OCI-LY1 (cell line): ENCODE results near the gene TMEM161A.
"Not testable (repeated sequence)": the region's sequence is repeated elsewhere in the genome, so short reads cannot be mapped to it uniquely, and the experiment has no call there.

Experiments
- H2AFZ ChIP-seq: fragments of 200-600 bp; sonication (generic), shearing (Covaris generic); 2 replicates; pipeline ENCODE4 v1.6.0; 2014; ENCODE audit warnings: antibody characterized with exemption, mild to moderate bottlenecking, low read length
- H3F3A ChIP-seq: fragments of 200-600 bp; sonication (generic), shearing (Covaris generic); 2 replicates; pipeline ENCODE4 v1.6.0; 2014; ENCODE audit warnings: mild to moderate bottlenecking, antibody characterized with exemption, low read length, moderate library complexity; ENCODE audit not compliant: insufficient read depth
- H3K27ac ChIP-seq: fragments of 200-600 bp; sonication (generic); 2 replicates; pipeline ENCODE4 v1.5.1; 2014; ENCODE audit warnings: low read length, mixed run types, mild to moderate bottlenecking, low read depth; ENCODE audit not compliant: poor library complexity, severe bottlenecking
- H3K27me3 ChIP-seq: fragments of 200-600 bp; sonication (generic); 2 replicates; pipeline ENCODE4 v1.6.0; 2014; ENCODE audit warnings: antibody characterized with exemption, mild to moderate bottlenecking, low read length, moderate library complexity; ENCODE audit not compliant: insufficient read depth
- H3K36me3 ChIP-seq: fragments of 200-600 bp; sonication (generic); 2 replicates; pipeline ENCODE4 v1.6.1; 2014; ENCODE audit warnings: mild to moderate bottlenecking, antibody characterized with exemption, low read length, moderate library complexity, mixed read lengths; ENCODE audit not compliant: insufficient read depth
- H3K4me1 ChIP-seq: fragments of 200-600 bp; sonication (generic); 2 replicates; pipeline ENCODE4 v1.5.1; 2014; ENCODE audit warnings: mild to moderate bottlenecking, low read length, moderate library complexity; ENCODE audit not compliant: insufficient read depth, severe bottlenecking
- H3K4me2 ChIP-seq: fragments of 200-600 bp; sonication (generic), shearing (Covaris generic); 2 replicates; pipeline ENCODE4 v1.6.1; 2014; ENCODE audit warnings: low read length
- H3K4me3 ChIP-seq: fragments of 200-600 bp; sonication (generic); 2 replicates; pipeline ENCODE4 v1.5.1; 2014; ENCODE audit warnings: low read length, low read depth, mild to moderate bottlenecking, mixed read lengths; ENCODE audit not compliant: poor library complexity, severe bottlenecking
- H3K79me2 ChIP-seq: fragments of 200-600 bp; shearing (Covaris generic); 2 replicates; pipeline ENCODE4 v1.6.1; 2016; ENCODE audit warnings: mixed run types, low read length, mixed read lengths; ENCODE audit not compliant: insufficient read depth
- H3K9ac ChIP-seq: fragments of 200-600 bp; sonication (generic), shearing (Covaris generic); 2 replicates; pipeline ENCODE4 v1.6.1; 2014; ENCODE audit warnings: mild to moderate bottlenecking, low read length, mixed read lengths
- H3K9me2 ChIP-seq: fragments of 200-600 bp; sonication (generic), shearing (Covaris generic); 2 replicates; pipeline ENCODE4 v1.6.1; 2014; ENCODE audit warnings: low read depth, mild to moderate bottlenecking, low read length, mixed read lengths
- H3K9me3 ChIP-seq: fragments of 200-600 bp; shearing (Covaris generic); 2 replicates; pipeline ENCODE4 v1.6.1; 2014; ENCODE audit warnings: low read length, mixed read lengths
- H4K20me1 ChIP-seq: fragments of 200-600 bp; sonication (generic), shearing (Covaris generic); 2 replicates; pipeline ENCODE4 v1.6.0; 2016; ENCODE audit warnings: mild to moderate bottlenecking, low read length; ENCODE audit not compliant: insufficient read depth
- EZH2 ChIP-seq: fragments of 200-600 bp; sonication (generic), shearing (Covaris generic); IDR thresholded peaks from 2 replicates; pipeline ENCODE4 v1.8.0; 2017; ENCODE audit warnings: borderline replicate concordance, mixed run types, mild to moderate bottlenecking, antibody characterized with exemption, low read length, moderate library complexity, mixed read lengths
- TF ChIP-seq, protein P1 (sequence below): fragments of 200-600 bp; sonication (generic), shearing (Covaris generic); IDR thresholded peaks from 2 replicates; pipeline ENCODE4 v1.5.1; 2017; ENCODE audit warnings: mild to moderate bottlenecking, antibody characterized with exemption, low read length, moderate library complexity, mixed read lengths

Gene TMEM161A

DNA sequence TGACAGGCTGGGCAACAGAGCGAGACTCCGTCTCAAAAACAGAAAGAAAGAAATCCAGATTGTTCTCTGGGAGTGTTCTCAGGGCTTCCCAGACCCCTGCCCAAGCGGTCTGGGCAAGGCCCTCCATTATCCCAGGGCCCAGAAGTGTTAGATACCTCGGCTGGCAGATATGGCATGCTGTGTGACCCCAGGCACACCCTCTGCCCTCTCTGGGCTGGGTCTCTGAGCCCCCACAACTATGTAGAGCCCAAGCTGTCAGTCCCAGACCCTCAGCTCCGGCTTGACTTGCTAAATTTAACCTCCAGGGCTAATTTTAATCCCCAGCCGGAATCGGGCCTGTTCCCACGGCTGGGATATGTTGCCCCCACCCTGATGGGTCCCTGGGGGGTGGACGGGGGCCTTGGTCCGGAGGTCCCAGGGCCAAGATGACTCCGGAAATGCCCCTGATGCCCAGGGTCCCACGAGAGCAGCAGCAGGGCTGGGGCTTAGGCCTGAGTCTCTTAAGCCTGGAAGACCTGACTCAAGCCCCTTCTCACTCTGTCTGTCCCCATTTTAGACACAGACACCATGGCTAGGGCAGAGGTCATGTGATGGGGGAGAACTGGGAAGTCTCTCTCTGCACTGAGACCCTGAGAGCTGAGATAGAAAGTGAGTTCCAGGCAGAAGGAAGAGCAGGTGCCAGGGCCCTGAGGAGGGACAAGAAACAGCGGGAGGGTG lies 14.5 kb upstream of the TMEM161A start:
- peak overlapping the region; percentile 8; the same call in 1 of the 2 replicates for H3K9ac ChIP-seq
- H3K27ac ChIP-seq = peak overlapping the region; percentile 97
- peaks cover 69% of the 10 kb centered on the region for H3K4me1 ChIP-seq
- H4K20me1 ChIP-seq = no peaks in the 10 kb centered on the region
- peak overlapping the region; percentile 1; the same call in 1 of the 2 replicates for H3K4me2 ChIP-seq
- no peak overlapping the region for H3K4me3 ChIP-seq
- TF ChIP-seq EZH2 = no peak
- TF ChIP-seq, protein P1, sequence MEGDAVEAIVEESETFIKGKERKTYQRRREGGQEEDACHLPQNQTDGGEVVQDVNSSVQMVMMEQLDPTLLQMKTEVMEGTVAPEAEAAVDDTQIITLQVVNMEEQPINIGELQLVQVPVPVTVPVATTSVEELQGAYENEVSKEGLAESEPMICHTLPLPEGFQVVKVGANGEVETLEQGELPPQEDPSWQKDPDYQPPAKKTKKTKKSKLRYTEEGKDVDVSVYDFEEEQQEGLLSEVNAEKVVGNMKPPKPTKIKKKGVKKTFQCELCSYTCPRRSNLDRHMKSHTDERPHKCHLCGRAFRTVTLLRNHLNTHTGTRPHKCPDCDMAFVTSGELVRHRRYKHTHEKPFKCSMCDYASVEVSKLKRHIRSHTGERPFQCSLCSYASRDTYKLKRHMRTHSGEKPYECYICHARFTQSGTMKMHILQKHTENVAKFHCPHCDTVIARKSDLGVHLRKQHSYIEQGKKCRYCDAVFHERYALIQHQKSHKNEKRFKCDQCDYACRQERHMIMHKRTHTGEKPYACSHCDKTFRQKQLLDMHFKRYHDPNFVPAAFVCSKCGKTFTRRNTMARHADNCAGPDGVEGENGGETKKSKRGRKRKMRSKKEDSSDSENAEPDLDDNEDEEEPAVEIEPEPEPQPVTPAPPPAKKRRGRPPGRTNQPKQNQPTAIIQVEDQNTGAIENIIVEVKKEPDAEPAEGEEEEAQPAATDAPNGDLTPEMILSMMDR = no peak
- no peaks in the 10 kb centered on the region; the same call in 1 of the 2 replicates for H3F3A ChIP-seq
- 0 out of 2 replicates have a peak, but pooled peaks cover 4% of the 10 kb centered on the region for H3K79me2 ChIP-seq
- H2AFZ ChIP-seq = no peak overlapping the region
- no peaks in the 10 kb centered on the region for H3K9me2 ChIP-seq
- H3K27me3 ChIP-seq = no peaks in the 10 kb centered on the region
- H3K36me3 ChIP-seq = peaks cover 26% of the 10 kb centered on the region; the same call in 1 of the 2 replicates
- no peaks in the 10 kb centered on the region for H3K9me3 ChIP-seq

DNA sequence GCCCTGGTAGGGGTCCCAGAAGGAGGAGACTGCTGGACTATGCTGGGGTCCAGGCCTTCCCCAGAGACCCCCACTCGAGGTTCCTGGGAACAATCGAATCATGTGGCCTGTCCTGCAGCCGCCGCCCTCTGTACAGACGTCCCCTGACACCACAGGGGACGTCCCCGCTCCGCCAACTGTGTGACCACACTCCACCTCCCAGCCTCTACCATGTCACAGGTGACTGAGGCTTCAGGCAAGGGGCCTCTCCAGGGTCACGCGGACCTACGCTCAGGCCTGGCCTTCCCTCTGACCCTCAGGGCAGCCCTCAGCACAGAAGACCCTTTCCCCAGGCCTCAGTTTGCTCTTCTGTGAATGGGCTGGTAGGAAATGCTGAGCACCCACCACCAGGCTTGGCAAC lies 13.1 kb upstream of the TMEM161A start:
- peak overlapping the region; percentile 97 for H3K27ac ChIP-seq

GRCh38 chr19:19149435-19149834 lies 11.2 kb upstream of the TMEM161A start:
- H3K79me2 ChIP-seq = no peaks in the 10 kb centered on the region
- H3F3A ChIP-seq = no peaks in the 10 kb centered on the region
- H3K9me3 ChIP-seq = no peaks in the 10 kb centered on the region
- peak overlapping the region; percentile 31; the same call in 1 of the 2 replicates for H3K9ac ChIP-seq
- H2AFZ ChIP-seq = no peak overlapping the region
- H3K4me3 ChIP-seq = no peak overlapping the region
- H3K36me3 ChIP-seq = peaks cover 43% of the 10 kb centered on the region; the same call in 1 of the 2 replicates
- no peak for TF ChIP-seq EZH2
- TF ChIP-seq, protein P1 = no peak
- H3K27ac ChIP-seq = peak overlapping the region; percentile 85
- no peaks in the 10 kb centered on the region for H3K27me3 ChIP-seq
- peaks cover 35% of the 10 kb centered on the region for H3K4me1 ChIP-seq
- no peaks in the 10 kb centered on the region for H4K20me1 ChIP-seq
- no peak overlapping the region for H3K4me2 ChIP-seq
- H3K9me2 ChIP-seq = no peaks in the 10 kb centered on the region

More for the DNA sequence above, 13.1 kb upstream of the TMEM161A start:
- Histone ChIP-seq H3K4me2 (no peak overlapping the region), H2AFZ (no peak overlapping the region), H3K4me1 (peaks cover 54% of the 10 kb centered on the region), H3K79me2 (0 out of 2 replicates have a peak, but pooled peaks cover 4% of the 10 kb centered on the region), H3K27me3 (no peaks in the 10 kb centered on the region), H3K9me3 (no peaks in the 10 kb centered on the region), H3K36me3 (peaks cover 40% of the 10 kb centered on the region; the same call in 1 of the 2 replicates), H3K9ac (no peak overlapping the region; the same call in 1 of the 2 replicates), H3K9me2 (no peaks in the 10 kb centered on the region), H3K4me3 (no peak overlapping the region), H4K20me1 (no peaks in the 10 kb centered on the region), H3F3A (no peaks in the 10 kb centered on the region; the same call in 1 of the 2 replicates)
- TF ChIP-seq, protein P1 = no peak
- TF ChIP-seq EZH2 = no peak

GRCh38 chr19:19148504-19148903 lies 10.2 kb upstream of the TMEM161A start:
- not testable (repeated sequence) for H3K9me3 ChIP-seq, H2AFZ ChIP-seq, H3K9ac ChIP-seq, H3F3A ChIP-seq, H4K20me1 ChIP-seq, H3K4me3 ChIP-seq, H3K27me3 ChIP-seq, H3K79me2 ChIP-seq, H3K9me2 ChIP-seq, H3K4me2 ChIP-seq
- Histone ChIP-seq H3K27ac (peak overlapping the region; percentile 85), H3K4me1 (peaks cover 29% of the 10 kb centered on the region), H3K36me3 (peaks cover 42% of the 10 kb centered on the region; the same call in 1 of the 2 replicates)
